Measurements from ENCODE around the gene KMT5C. TPM values are rescaled to one million over a fixed set of nuclear protein-coding genes. Genes with fewer than 3 reads are reported as not detected.

Gene KMT5C
- total RNA-seq, 4 donors from 2014 or later, result 5.0 to 8.7 (median 8.1) TPM

GRCh38 chr19:55304980-55305379, 34.7 kb upstream of the KMT5C start:
- Histone ChIP-seq H3K9me3 (no peaks in the 10 kb centered on the region), H3K4me3 (no peak overlapping the region), H3K4me1 (peaks cover 9 to 12% (median 10%) of the 10 kb centered on the region in 4 donors), H3K27me3 (no peaks in the 10 kb centered on the region), H3K36me3 (peaks cover 3 to 71% (median 43%) of the 10 kb centered on the region in 4 donors), H3K27ac (replicated peaks in 1 of 4) (no peak overlapping the region)
- intact Hi-C loops (cut with DNase I), result loop anchor here (5.0 to 10.0 kb wide), 3 partner anchors 37 to 110 kb away; partner anchors contain the start of gene TMEM238
- WGBS, result 81% methylated on average over 12 of the region's 14 CpGs
- DNase-seq (ENCODE audit: extremely low spot score), result no peak
- no peak for TF ChIP-seq EP300 (IDR thresholded peaks at IDR 0.05)
- no peak for TF ChIP-seq POLR2A (IDR thresholded peaks at IDR 0.05; ENCODE audit: low read depth)
- TF ChIP-seq POLR2AphosphoS5 (IDR thresholded peaks at IDR 0.05), result no peak
- TF ChIP-seq CTCF (IDR thresholded peaks at IDR 0.05), result no peak

- TF ChIP-seq CTCF (IDR thresholded peaks at IDR 0.05) (no peak), EP300 (IDR thresholded peaks at IDR 0.05) (no peak), POLR2AphosphoS5 (IDR thresholded peaks at IDR 0.05) (no peak), POLR2A (IDR thresholded peaks at IDR 0.05; ENCODE audit: low read depth) (no peak)
- DNase-seq (ENCODE audit: extremely low spot score), result no peak
- no peak overlapping the region for H3K27ac ChIP-seq (replicated peaks in 1 of 4)
- peaks cover 9 to 12% (median 10%) of the 10 kb centered on the region in 4 donors for H3K4me1 ChIP-seq
- WGBS, result 72% methylated on average over 7 of the region's 9 CpGs
- no peaks in the 10 kb centered on the region for H3K9me3 ChIP-seq
- H3K4me3 ChIP-seq, result no peak overlapping the region
- intact Hi-C loops (cut with DNase I), result loop anchor here (10.0 kb wide), 1 partner anchor 109 kb away; no protein-coding TSS in a partner anchor
- H3K36me3 ChIP-seq, result peaks cover 3 to 69% (median 46%) of the 10 kb centered on the region in 4 donors
- no peaks in the 10 kb centered on the region for H3K27me3 ChIP-seq
Observed at GRCh38 chr19:55305491-55305890, 34.2 kb upstream of the KMT5C start.

DNA sequence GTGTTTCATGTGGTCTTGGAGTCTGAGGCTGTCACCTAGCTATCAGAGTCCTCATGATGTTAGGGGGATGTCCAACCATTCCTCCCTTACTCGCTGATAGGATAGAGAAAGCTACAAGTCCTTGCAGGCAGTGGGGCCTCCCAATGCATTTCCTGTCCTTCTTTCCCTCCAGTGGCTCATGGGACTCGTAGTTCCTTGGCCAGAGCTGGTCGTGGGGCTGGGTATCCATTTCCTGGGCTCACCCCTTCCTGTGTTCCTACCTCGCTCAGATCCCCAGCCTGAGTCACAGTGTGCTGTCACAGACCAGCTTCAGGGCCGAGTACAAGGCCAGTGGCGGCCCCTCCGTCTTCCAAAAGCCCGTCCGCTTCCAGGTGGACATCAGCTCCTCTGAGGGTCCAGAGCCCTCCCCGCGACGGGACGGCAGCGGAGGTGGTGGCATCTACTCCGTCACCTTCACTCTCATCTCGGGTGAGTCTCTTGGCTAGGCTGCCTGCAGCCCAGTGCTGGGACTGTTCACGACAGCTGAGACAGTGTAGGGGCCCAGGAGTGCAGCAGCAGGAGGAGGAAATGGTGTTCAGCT, 33.6 kb upstream of the KMT5C start:
- Histone ChIP-seq H3K27me3 (no peaks in the 10 kb centered on the region), H3K4me1 (peaks cover 9 to 12% (median 10%) of the 10 kb centered on the region in 4 donors), H3K4me3 (no peak overlapping the region), H3K9me3 (no peaks in the 10 kb centered on the region), H3K27ac (replicated peaks in 1 of 4) (no peak overlapping the region), H3K36me3 (peaks cover 3 to 69% (median 47%) of the 10 kb centered on the region in 4 donors)
- no peak for DNase-seq (ENCODE audit: extremely low spot score)
- TF ChIP-seq EP300 (IDR thresholded peaks at IDR 0.05) (no peak), POLR2A (IDR thresholded peaks at IDR 0.05; ENCODE audit: low read depth) (no peak), CTCF (IDR thresholded peaks at IDR 0.05) (no peak), POLR2AphosphoS5 (IDR thresholded peaks at IDR 0.05) (no peak)
- intact Hi-C loops (cut with DNase I), result loop anchor here (10.0 kb wide), 1 partner anchor 109 kb away; no protein-coding TSS in a partner anchor
- WGBS, result 92% methylated on average over 17 of the region's 17 CpGs

GRCh38 chr19:55306712-55307111, 33.0 kb upstream of the KMT5C start:
- peaks cover 3 to 69% (median 47%) of the 10 kb centered on the region in 4 donors for H3K36me3 ChIP-seq

More at GRCh38 chr19:55306712-55307111, 33.0 kb upstream of the KMT5C start:
- DNase-seq (ENCODE audit: extremely low spot score), result no peak
- Histone ChIP-seq H3K9me3 (no peaks in the 10 kb centered on the region), H3K4me3 (no peak overlapping the region), H3K27me3 (no peaks in the 10 kb centered on the region), H3K27ac (replicated peaks in 1 of 4) (no peak overlapping the region), H3K4me1 (peaks cover 5 to 6% (median 6%) of the 10 kb centered on the region in 4 donors)
- WGBS, result 81% methylated on average over 3 of the region's 3 CpGs
- TF ChIP-seq POLR2AphosphoS5 (IDR thresholded peaks at IDR 0.05) (no peak), CTCF (IDR thresholded peaks at IDR 0.05) (no peak), POLR2A (IDR thresholded peaks at IDR 0.05; ENCODE audit: low read depth) (no peak), EP300 (IDR thresholded peaks at IDR 0.05) (no peak)
- intact Hi-C loops (cut with DNase I), result loop anchor here (10.0 kb wide), 1 partner anchor 108 kb away; no protein-coding TSS in a partner anchor

Measured in esophagus muscularis mucosa (tissue), 4 donors.